Dendritic cell treated with granulocyte-macrophage colony-stimulating factor and Interleukin-4, amounts not matched to agents 40 ng/mL and 50 ng/mL, for 4 days (primary cell): ENCODE data around the gene MEPCE.

Source experiments
- H3K27ac Mint-ChIP-seq: one replicate; pipeline ENCODE4 v1.8.0; 2022; ENCODE audit warnings: mild to moderate bottlenecking, mixed read lengths
- H3K27me3 Mint-ChIP-seq: one replicate; pipeline ENCODE4 v1.8.0; 2022; ENCODE audit warnings: mild to moderate bottlenecking, mixed read lengths
- H3K36me3 Mint-ChIP-seq: one replicate; pipeline ENCODE4 v1.8.0; 2022; ENCODE audit warnings: low read depth, mixed read lengths
- H3K4me1 Mint-ChIP-seq: one replicate; pipeline ENCODE4 v1.8.0; 2022; ENCODE audit warnings: low read depth, mixed read lengths
- H3K4me3 Mint-ChIP-seq: one replicate; pipeline ENCODE4 v1.8.0; 2022; ENCODE audit warnings: mild to moderate bottlenecking, moderate library complexity, mixed read lengths
- H3K9me3 Mint-ChIP-seq: one replicate; pipeline ENCODE4 v1.8.0; 2022; ENCODE audit warnings: mixed read lengths
- intact Hi-C: fragments of 100-400 bp; cut with micrococcal nuclease; formaldehyde crosslinking; loops from one replicate; pipeline ENCODE4 v1.15.0; 2022

Gene MEPCE

GRCh38 chr7:100397315-100398081 is 32.1 kb upstream of the MEPCE start:
- H3K4me1 Mint-ChIP-seq, result peaks cover 80% of the 10 kb centered on the region
- no peaks in the 10 kb centered on the region for H3K27me3 Mint-ChIP-seq
- intact Hi-C loops, result no loop called here
- H3K4me3 Mint-ChIP-seq, result peak overlapping the region; percentile 61
- H3K9me3 Mint-ChIP-seq, result no peaks in the 10 kb centered on the region
- peaks cover 84% of the 10 kb centered on the region for H3K36me3 Mint-ChIP-seq
- peak overlapping the region; percentile 70 for H3K27ac Mint-ChIP-seq

DNA sequence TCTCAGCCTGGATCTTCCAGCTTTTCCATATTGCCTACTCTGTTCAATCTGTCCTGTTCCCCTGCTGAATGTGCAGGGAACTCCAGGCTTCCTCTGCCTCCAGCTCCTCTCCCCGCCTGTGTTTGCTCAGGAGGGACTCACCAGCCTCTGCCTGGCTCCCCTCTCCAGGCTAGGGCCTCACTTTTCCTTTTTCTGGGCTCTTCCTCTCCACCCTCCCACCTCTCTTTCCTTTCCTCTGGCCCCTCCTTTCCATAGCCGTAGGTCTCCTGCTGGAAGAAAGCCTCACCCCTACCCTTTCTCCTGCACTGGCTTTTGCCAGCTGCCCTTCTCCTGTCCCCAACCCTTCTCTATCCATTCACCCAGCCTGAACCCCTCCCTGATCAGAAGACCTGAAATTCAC is 31.4 kb upstream of the MEPCE start:
- intact Hi-C loops, result no loop called here
- Mint-ChIP-seq H3K27ac (peak overlapping the region; percentile 70), H3K36me3 (peaks cover 80% of the 10 kb centered on the region), H3K27me3 (no peaks in the 10 kb centered on the region), H3K4me1 (peaks cover 76% of the 10 kb centered on the region), H3K4me3 (peak overlapping the region; percentile 39), H3K9me3 (no peaks in the 10 kb centered on the region)

- Mint-ChIP-seq H3K9me3 (no peaks in the 10 kb centered on the region), H3K4me3 (no peak overlapping the region), H3K27me3 (no peaks in the 10 kb centered on the region), H3K36me3 (peaks cover 82% of the 10 kb centered on the region), H3K4me1 (peaks cover 72% of the 10 kb centered on the region), H3K27ac (peak overlapping the region; percentile 70)
- intact Hi-C loops, result no loop called here
Measured at GRCh38 chr7:100400041-100400440, 29.6 kb upstream of the MEPCE start.

GRCh38 chr7:100400656-100401055 is 29.0 kb upstream of the MEPCE start:
- H3K4me3 Mint-ChIP-seq, result no peak overlapping the region
- H3K4me1 Mint-ChIP-seq, result peaks cover 66% of the 10 kb centered on the region
- H3K27me3 Mint-ChIP-seq, result no peaks in the 10 kb centered on the region
- intact Hi-C loops, result no loop called here
- H3K27ac Mint-ChIP-seq, result peak overlapping the region; percentile 13
- H3K9me3 Mint-ChIP-seq, result no peaks in the 10 kb centered on the region
- peaks cover 82% of the 10 kb centered on the region for H3K36me3 Mint-ChIP-seq

- peaks cover 92% of the 10 kb centered on the region for H3K36me3 Mint-ChIP-seq
- peak overlapping the region; percentile 28 for H3K27ac Mint-ChIP-seq
- intact Hi-C loops, result no loop called here
Measured at GRCh38 chr7:100401811-100402210, 27.8 kb upstream of the MEPCE start.

GRCh38 chr7:100402241-100402640 is 27.4 kb upstream of the MEPCE start:
- Mint-ChIP-seq H3K27ac (peak overlapping the region; percentile 28), H3K36me3 (peaks cover 91% of the 10 kb centered on the region), H3K4me1 (peaks cover 56% of the 10 kb centered on the region), H3K4me3 (no peak overlapping the region), H3K27me3 (no peaks in the 10 kb centered on the region), H3K9me3 (no peaks in the 10 kb centered on the region)
- intact Hi-C loops, result no loop called here

More at GRCh38 chr7:100401811-100402210, 27.8 kb upstream of the MEPCE start:
- Mint-ChIP-seq H3K4me1 (peaks cover 60% of the 10 kb centered on the region), H3K27me3 (no peaks in the 10 kb centered on the region), H3K4me3 (no peak overlapping the region), H3K9me3 (no peaks in the 10 kb centered on the region)

GRCh38 chr7:100406767-100407166 is 22.9 kb upstream of the MEPCE start:
- intact Hi-C loops, result loop anchor here (5.0 kb wide), 1 partner anchor 44 kb away; no protein-coding TSS in a partner anchor
- H3K4me3 Mint-ChIP-seq, result no peak overlapping the region
- peak overlapping the region; percentile 15 for H3K27ac Mint-ChIP-seq
- H3K36me3 Mint-ChIP-seq, result peaks cover 46% of the 10 kb centered on the region
- no peaks in the 10 kb centered on the region for H3K9me3 Mint-ChIP-seq
- peaks cover 17% of the 10 kb centered on the region for H3K4me1 Mint-ChIP-seq
- H3K27me3 Mint-ChIP-seq, result no peaks in the 10 kb centered on the region

- no peaks in the 10 kb centered on the region for H3K9me3 Mint-ChIP-seq
- peaks cover 17% of the 10 kb centered on the region for H3K4me1 Mint-ChIP-seq
- no peaks in the 10 kb centered on the region for H3K27me3 Mint-ChIP-seq
- H3K36me3 Mint-ChIP-seq, result peaks cover 43% of the 10 kb centered on the region
- no peak overlapping the region for H3K27ac Mint-ChIP-seq
- H3K4me3 Mint-ChIP-seq, result no peak overlapping the region
- intact Hi-C loops, result loop anchor here (5.0 kb wide), 1 partner anchor 45 kb away; no protein-coding TSS in a partner anchor
Measured at GRCh38 chr7:100407285-100408180, 22.1 kb upstream of the MEPCE start.

GRCh38 chr7:100411101-100411500 is 18.5 kb upstream of the MEPCE start:
- intact Hi-C loops, result no loop called here
- Mint-ChIP-seq H3K27me3 (no peaks in the 10 kb centered on the region), H3K27ac (no peak overlapping the region), H3K4me1 (peaks cover 19% of the 10 kb centered on the region), H3K4me3 (no peak overlapping the region), H3K9me3 (no peaks in the 10 kb centered on the region), H3K36me3 (peaks cover 27% of the 10 kb centered on the region)

GRCh38 chr7:100413346-100413745 is 16.3 kb upstream of the MEPCE start:
- Mint-ChIP-seq H3K36me3 (peaks cover 33% of the 10 kb centered on the region), H3K27ac (peak overlapping the region; percentile 85), H3K4me1 (peaks cover 19% of the 10 kb centered on the region), H3K4me3 (peak overlapping the region; percentile 32), H3K27me3 (no peaks in the 10 kb centered on the region), H3K9me3 (no peaks in the 10 kb centered on the region)
- intact Hi-C loops, result no loop called here

DNA sequence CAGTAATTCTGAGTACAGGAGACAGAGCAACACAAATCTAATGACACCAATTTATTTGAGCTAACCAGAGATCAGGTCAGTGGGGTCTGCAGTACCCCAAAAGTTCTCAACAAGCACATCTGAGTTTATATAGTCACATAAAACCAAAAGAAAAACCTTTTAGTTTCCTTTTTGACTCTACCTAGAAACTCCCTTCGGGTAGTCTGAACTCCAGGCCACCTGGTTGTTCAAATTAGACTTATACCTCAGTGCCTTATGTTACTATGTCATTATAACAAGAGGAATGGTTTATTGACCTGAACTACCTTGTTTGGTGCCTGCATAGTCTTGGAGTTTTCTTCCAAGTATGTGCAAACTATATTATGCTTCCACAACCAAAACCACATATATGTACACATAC is 15.7 kb upstream of the MEPCE start:
- H3K4me1 Mint-ChIP-seq, result peaks cover 19% of the 10 kb centered on the region
- H3K36me3 Mint-ChIP-seq, result peaks cover 33% of the 10 kb centered on the region
- no peak overlapping the region for H3K4me3 Mint-ChIP-seq
- H3K27me3 Mint-ChIP-seq, result no peaks in the 10 kb centered on the region
- H3K27ac Mint-ChIP-seq, result peak overlapping the region; percentile 85
- intact Hi-C loops, result no loop called here
- no peaks in the 10 kb centered on the region for H3K9me3 Mint-ChIP-seq

GRCh38 chr7:100415448-100415847 is 14.2 kb upstream of the MEPCE start:
- Mint-ChIP-seq H3K9me3 (no peaks in the 10 kb centered on the region), H3K4me3 (no peak overlapping the region), H3K27ac (no peak overlapping the region), H3K36me3 (peaks cover 43% of the 10 kb centered on the region), H3K4me1 (peaks cover 25% of the 10 kb centered on the region), H3K27me3 (no peaks in the 10 kb centered on the region)
- intact Hi-C loops, result no loop called here

- Mint-ChIP-seq H3K4me3 (no peak overlapping the region), H3K36me3 (peaks cover 58% of the 10 kb centered on the region), H3K4me1 (peaks cover 13% of the 10 kb centered on the region), H3K27ac (peak overlapping the region; percentile 65), H3K9me3 (no peaks in the 10 kb centered on the region), H3K27me3 (no peaks in the 10 kb centered on the region)
- intact Hi-C loops, result no loop called here
Measured at GRCh38 chr7:100418930-100419659, 10.5 kb upstream of the MEPCE start.
